SU-DHL-6 (cell line): ENCODE results near the gene SLC44A5.

Experiments
- H2AFZ ChIP-seq: fragments of 200-600 bp; sonication (generic); 2 replicates; pipeline ENCODE4 v1.6.1; 2014; ENCODE audit warnings: low read depth, mild to moderate bottlenecking, moderate library complexity, mixed read lengths, antibody characterized with exemption, low read length; ENCODE audit not compliant: severe bottlenecking
- H3F3A ChIP-seq: fragments of 200-600 bp; shearing (Covaris generic); 2 replicates; pipeline ENCODE4 v1.6.0; 2016; ENCODE audit warnings: antibody characterized with exemption, mild to moderate bottlenecking; ENCODE audit not compliant: insufficient read depth
- H3K27ac ChIP-seq: fragments of 200-600 bp; sonication (generic); 2 replicates; pipeline ENCODE4 v1.5.1; 2016; ENCODE audit warnings: low read depth, mild to moderate bottlenecking, low read length, moderate library complexity, mixed read lengths
- H3K27me3 ChIP-seq: fragments of 200-600 bp; sonication (generic), shearing (Covaris generic); 2 replicates; pipeline ENCODE4 v1.6.0; 2014; ENCODE audit warnings: mild to moderate bottlenecking, low read length
- H3K36me3 ChIP-seq: fragments of 200-600 bp; sonication (generic); 2 replicates; pipeline ENCODE4 v1.6.1; 2014; ENCODE audit warnings: mild to moderate bottlenecking, low read length, mixed read lengths
- H3K4me2 ChIP-seq: fragments of 300-600, 200-600 bp; shearing (Covaris generic), sonication (generic); 2 replicates; pipeline ENCODE4 v1.6.0; 2014; ENCODE audit warnings: low read length, low read depth, mild to moderate bottlenecking; ENCODE audit not compliant: poor library complexity, severe bottlenecking
- H3K4me3 ChIP-seq: fragments of 200-600 bp; sonication (generic); 2 replicates; pipeline ENCODE4 v1.5.1; 2014; ENCODE audit warnings: antibody characterized with exemption, low read length, mild to moderate bottlenecking, mixed read lengths; ENCODE audit not compliant: insufficient read depth, poor library complexity, severe bottlenecking
- H3K79me2 ChIP-seq: fragments of 200-600 bp; sonication (generic); 2 replicates; pipeline ENCODE4 v1.6.1; 2014; ENCODE audit warnings: mild to moderate bottlenecking, low read length, moderate library complexity; ENCODE audit not compliant: insufficient read depth
- H3K9ac ChIP-seq: fragments of 200-600 bp; sonication (generic); 2 replicates; pipeline ENCODE4 v1.7.0; 2014; ENCODE audit warnings: mild to moderate bottlenecking, low read length
- H3K9me2 ChIP-seq: fragments of 200-600 bp; sonication (generic); replicated peaks from 2 replicates; pipeline ENCODE4 v1.6.1; 2014; ENCODE audit warnings: low read length; ENCODE audit not compliant: insufficient read depth
- H3K9me3 ChIP-seq: fragments of 200-600 bp; sonication (generic); 2 replicates; pipeline ENCODE4 v1.6.1; 2014; ENCODE audit warnings: low read length, mixed read lengths; ENCODE audit not compliant: insufficient read depth
- H4K20me1 ChIP-seq: fragments of 200-600 bp; sonication (generic); 2 replicates; pipeline ENCODE4 v1.6.1; 2014; ENCODE audit warnings: low read depth, mild to moderate bottlenecking, antibody characterized with exemption, low read length, moderate library complexity, mixed read lengths
- CTCF ChIP-seq: fragments of 200-600 bp; sonication (generic); IDR thresholded peaks from one replicate; pipeline ENCODE4 v1.5.1; 2017; ENCODE audit warnings: antibody characterized with exemption, mild to moderate bottlenecking, low read length, moderate library complexity; ENCODE audit not compliant: insufficient read depth, poor library complexity, severe bottlenecking
- EZH2phosphoT487 ChIP-seq: fragments of 200-600 bp; sonication (generic), shearing (Covaris generic); conservative IDR thresholded peaks from 2 replicates; pipeline ENCODE4 v1.6.1; 2018; ENCODE audit warnings: mild to moderate bottlenecking, antibody characterized with exemption, low read length, moderate library complexity, mixed read lengths

Gene SLC44A5

GRCh38 chr1:75472971-75473603 lies 137.8 kb downstream of the SLC44A5 start:
- no peak overlapping the region for H3K27ac ChIP-seq

GRCh38 chr1:75472089-75472970 lies 138.6 kb downstream of the SLC44A5 start:
- no peaks in the 10 kb centered on the region for H3F3A ChIP-seq
- H3K9me3 ChIP-seq, result no peaks in the 10 kb centered on the region
- no peak overlapping the region for H3K4me3 ChIP-seq
- H4K20me1 ChIP-seq, result no peaks in the 10 kb centered on the region
- H3K27ac ChIP-seq, result no peak overlapping the region
- no peaks in the 10 kb centered on the region for H3K9me2 ChIP-seq
- H3K4me2 ChIP-seq, result no peak overlapping the region
- H3K79me2 ChIP-seq, result no peaks in the 10 kb centered on the region
- no peaks in the 10 kb centered on the region for H3K27me3 ChIP-seq
- H3K36me3 ChIP-seq, result no peaks in the 10 kb centered on the region
- H2AFZ ChIP-seq, result no peak overlapping the region
- TF ChIP-seq EZH2phosphoT487, result no peak
- TF ChIP-seq CTCF, result no peak
- H3K9ac ChIP-seq, result no peak overlapping the region

More at GRCh38 chr1:75472971-75473603, 137.8 kb downstream of the SLC44A5 start:
- H3K9ac ChIP-seq, result no peak overlapping the region
- no peak overlapping the region for H3K4me2 ChIP-seq
- no peak for TF ChIP-seq CTCF
- no peak for TF ChIP-seq EZH2phosphoT487
- H4K20me1 ChIP-seq, result no peaks in the 10 kb centered on the region
- H3F3A ChIP-seq, result no peaks in the 10 kb centered on the region
- no peaks in the 10 kb centered on the region for H3K36me3 ChIP-seq
- H3K27me3 ChIP-seq, result no peaks in the 10 kb centered on the region
- H3K79me2 ChIP-seq, result no peaks in the 10 kb centered on the region
- H3K9me3 ChIP-seq, result no peaks in the 10 kb centered on the region
- no peaks in the 10 kb centered on the region for H3K9me2 ChIP-seq
- no peak overlapping the region for H3K4me3 ChIP-seq
- H2AFZ ChIP-seq, result no peak overlapping the region

GRCh38 chr1:75471252-75471651 lies 139.7 kb downstream of the SLC44A5 start:
- Histone ChIP-seq H3F3A (no peaks in the 10 kb centered on the region), H3K79me2 (no peaks in the 10 kb centered on the region), H3K4me2 (no peak overlapping the region), H3K27ac (no peak overlapping the region), H2AFZ (no peak overlapping the region), H3K9ac (no peak overlapping the region), H3K9me2 (no peaks in the 10 kb centered on the region), H3K9me3 (no peaks in the 10 kb centered on the region), H3K27me3 (no peaks in the 10 kb centered on the region), H3K36me3 (no peaks in the 10 kb centered on the region), H4K20me1 (no peaks in the 10 kb centered on the region), H3K4me3 (no peak overlapping the region)
- TF ChIP-seq CTCF, result no peak
- no peak for TF ChIP-seq EZH2phosphoT487
